Stimulated activated CD8-positive, alpha-beta memory T cell treated with anti-CD3 and anti-CD28 coated beads, Interleukin-12 subunit alpha, Interleukin-12 subunit beta, amount 100 ng/mL, for 4 hours (primary cell): ENCODE measurements around the gene KCTD3.

Source experiments
- DNase-seq: peaks from one replicate; pipeline ENCODE4 v3.0.0-alpha.2; 2020; ENCODE audit warnings: low read depth

The KCTD3 gene

GRCh38 chr1:215660259-215660658 lies 93.2 kb downstream of the KCTD3 start:
- DNase-seq: no peak

DNA sequence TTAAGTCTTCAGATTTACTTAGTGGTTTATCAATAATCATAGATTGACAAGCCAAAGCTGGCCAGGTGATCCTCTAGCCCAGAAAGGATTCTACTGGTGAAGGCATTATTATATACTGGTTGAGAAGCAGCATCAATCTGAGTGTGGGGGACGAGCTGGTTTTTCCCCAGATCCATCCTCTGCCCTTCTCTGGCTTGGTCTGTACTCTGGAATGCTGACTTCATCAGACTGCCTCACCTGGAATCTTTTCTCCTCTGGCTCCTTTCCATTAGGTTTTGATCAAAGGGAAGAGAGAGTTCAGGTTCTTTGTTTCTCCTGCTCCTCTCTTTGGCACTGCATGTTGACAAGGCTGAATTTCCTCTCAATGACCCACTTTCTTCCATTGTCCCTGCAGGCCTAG lies 93.9 kb downstream of the KCTD3 start:
- no peak for DNase-seq

DNA sequence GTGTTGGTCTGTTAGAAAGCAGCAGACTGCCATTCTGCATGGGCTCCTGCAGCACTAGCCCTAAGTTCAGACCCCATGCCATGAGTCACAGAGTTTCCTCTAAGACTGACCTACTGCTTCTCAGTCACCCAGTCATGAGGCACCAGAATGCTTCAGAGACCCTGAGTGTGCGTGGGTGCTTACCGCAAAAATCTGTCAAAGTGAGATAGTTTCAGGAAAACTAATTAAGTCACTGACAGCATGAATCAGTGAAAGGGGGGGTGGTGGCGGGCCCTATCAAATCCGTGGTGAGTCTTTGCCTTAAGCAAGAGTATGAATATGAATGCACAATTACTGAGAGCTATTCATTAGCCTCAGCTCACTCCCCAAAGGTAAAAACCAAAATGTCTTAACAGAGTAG lies 98.1 kb downstream of the KCTD3 start:
- DNase-seq: no peak

DNA sequence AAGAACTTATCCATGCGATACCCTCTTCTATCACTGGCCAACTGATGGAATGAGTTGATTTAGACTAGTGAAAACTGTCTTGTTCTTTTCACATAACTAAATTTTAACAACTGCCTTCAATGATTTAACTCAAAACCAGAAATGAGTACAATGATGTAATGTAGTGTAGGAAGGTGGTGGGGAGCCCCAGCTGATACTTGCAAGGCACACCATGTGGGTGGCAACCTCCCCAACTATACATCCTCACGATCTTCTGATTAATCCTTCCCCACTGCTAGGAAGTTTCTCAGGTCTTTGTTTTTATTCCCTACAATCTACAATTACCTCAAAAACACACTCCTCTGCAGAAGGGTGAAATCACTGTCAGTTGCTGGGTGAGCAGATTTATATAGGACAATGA lies 100.7 kb downstream of the KCTD3 start:
- no peak for DNase-seq

- no peak for DNase-seq
Observed at GRCh38 chr1:215669806-215670491, 102.8 kb downstream of the KCTD3 start.
